ENCODE data around the gene SCARB1. TPM values are rescaled to one million over a fixed set of nuclear protein-coding genes. Genes with fewer than 3 reads are reported as not detected.
A peak's percentile ranks its signal among the peaks of the same experiment; 100 is the strongest.

The SCARB1 gene
- total and polyA plus RNA-seq, 9 of the 15 experiments (the other 6 are each of a cell fraction or from before 2014, with no cell fraction given), result 0.56 to 157 (median 52.8) TPM

- TF ChIP-seq RBM34 (IDR thresholded peaks at IDR 0.05; ENCODE audit: borderline replicate concordance, insufficient read depth, low read length), result no peak
- TF ChIP-seq RFX7 (CRISPR knock-in tag; IDR thresholded peaks at IDR 0.05), result no peak
- TF ChIP-seq MAX (CRISPR knock-in tag; IDR thresholded peaks at IDR 0.05), result no peak
- TF ChIP-seq TCF7 (IDR thresholded peaks at IDR 0.05; ENCODE audit: borderline replicate concordance), result no peak
These were observed 44.1 kb downstream of the SCARB1 start (continued) for GRCh38 chr12:124819525-124819924.

DNA sequence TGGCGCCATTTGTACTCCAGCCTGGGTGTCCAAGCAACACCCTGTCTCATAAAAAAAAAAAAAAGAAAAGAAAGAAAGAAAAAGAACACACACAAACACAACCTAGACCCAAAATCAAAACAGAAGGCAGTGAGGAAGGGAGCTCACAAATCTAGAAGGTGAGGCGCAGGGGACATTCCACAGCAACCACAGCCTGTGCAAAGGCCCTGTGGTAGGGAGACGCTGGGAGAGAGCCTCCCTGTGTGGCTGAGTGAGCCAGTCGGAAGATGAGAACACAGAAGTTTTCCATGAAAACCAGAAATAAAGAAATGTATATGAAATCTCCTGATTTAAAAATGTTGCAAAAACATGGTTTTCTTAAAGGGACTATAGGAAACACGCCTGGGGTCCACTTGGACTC, 44.6 kb downstream of the SCARB1 start:
- ChIA-PET CTCF (ENCODE audit: low intra/inter-chr PET ratio) (no interaction called here), POLR2A (interaction anchor here (0.8 to 1.0 kb wide), 2 partner anchors 10 to 22 kb away, joined by 3 to 4 read pairs; no protein-coding TSS in a partner anchor)
- 88% methylated on average over 4 of the region's 5 CpGs for WGBS (ENCODE audit: insufficient coverage, low coverage, missing lambda C conversion rate)
- ATAC-seq (no peak), FAIRE-seq (no peak), DNase-seq (ENCODE audit: extremely low read depth in 1 of 4, low spot score in 3 of 4) (no peak)
- H3K36me3 ChIP-seq (ENCODE audit: control insufficient read depth, insufficient read depth, low read length), result peaks cover 68% of the 10 kb centered on the region
- no TSS peak for BruUV-seq (replicated peaks)
- H3K4me1 ChIP-seq (replicated peaks in 1 of 2; ENCODE audit: control insufficient read depth in 2 of 2, insufficient read depth in 2 of 2, low read length in 2 of 2), result peaks cover 0 to 11% of the 10 kb centered on the region in 2 experiments; a peak in 1 of 5 replicates
- H3K79me2 ChIP-seq (ENCODE audit: control insufficient read depth, insufficient read depth, low read length), result peaks cover 59% of the 10 kb centered on the region
- H3K9me3 ChIP-seq (replicated peaks; ENCODE audit: control insufficient read depth, insufficient read depth, low read depth, low read length), result no peaks in the 10 kb centered on the region
- no peak overlapping the region for H3K27ac ChIP-seq (ENCODE audit: extremely low read depth, low read depth, low read length)
- no peak overlapping the region for H3K4me3 ChIP-seq
- in situ Hi-C loops (cut with MboI), result no loop called here
- intact Hi-C loops (cut with micrococcal nuclease), result no loop called here
- H3K4me2 ChIP-seq (ENCODE audit: insufficient read depth, low read length), result no peak overlapping the region
- peaks cover 13% of the 10 kb centered on the region for H4K20me1 ChIP-seq (replicated peaks; ENCODE audit: control insufficient read depth, insufficient read depth, low read length)
- H2AFZ ChIP-seq (ENCODE audit: low read depth, low read length), result no peak overlapping the region
- no peak overlapping the region for H3K9ac ChIP-seq (ENCODE audit: insufficient read depth in 1 of 2, low read depth in 2 of 2, low read length in 2 of 2)
- peaks cover 11% of the 10 kb centered on the region for H3K9me1 ChIP-seq (ENCODE audit: control insufficient read depth, insufficient read depth, low read length)
- H3K27me3 ChIP-seq (ENCODE audit: control insufficient read depth in 2 of 2, insufficient read depth in 2 of 2, low read length in 2 of 2), result no peaks in the 10 kb centered on the region
- TF ChIP-seq BCOR (IDR thresholded peaks at IDR 0.05) (peak; percentile 66), SMAD4 (CRISPR knock-in tag; conservative IDR thresholded peaks at IDR 0.05) (no peak), RBM25 (IDR thresholded peaks at IDR 0.05; ENCODE audit: low read depth, low read length, severe bottlenecking) (peak; percentile 79)
- TF ChIP-seq, protein P1, sequence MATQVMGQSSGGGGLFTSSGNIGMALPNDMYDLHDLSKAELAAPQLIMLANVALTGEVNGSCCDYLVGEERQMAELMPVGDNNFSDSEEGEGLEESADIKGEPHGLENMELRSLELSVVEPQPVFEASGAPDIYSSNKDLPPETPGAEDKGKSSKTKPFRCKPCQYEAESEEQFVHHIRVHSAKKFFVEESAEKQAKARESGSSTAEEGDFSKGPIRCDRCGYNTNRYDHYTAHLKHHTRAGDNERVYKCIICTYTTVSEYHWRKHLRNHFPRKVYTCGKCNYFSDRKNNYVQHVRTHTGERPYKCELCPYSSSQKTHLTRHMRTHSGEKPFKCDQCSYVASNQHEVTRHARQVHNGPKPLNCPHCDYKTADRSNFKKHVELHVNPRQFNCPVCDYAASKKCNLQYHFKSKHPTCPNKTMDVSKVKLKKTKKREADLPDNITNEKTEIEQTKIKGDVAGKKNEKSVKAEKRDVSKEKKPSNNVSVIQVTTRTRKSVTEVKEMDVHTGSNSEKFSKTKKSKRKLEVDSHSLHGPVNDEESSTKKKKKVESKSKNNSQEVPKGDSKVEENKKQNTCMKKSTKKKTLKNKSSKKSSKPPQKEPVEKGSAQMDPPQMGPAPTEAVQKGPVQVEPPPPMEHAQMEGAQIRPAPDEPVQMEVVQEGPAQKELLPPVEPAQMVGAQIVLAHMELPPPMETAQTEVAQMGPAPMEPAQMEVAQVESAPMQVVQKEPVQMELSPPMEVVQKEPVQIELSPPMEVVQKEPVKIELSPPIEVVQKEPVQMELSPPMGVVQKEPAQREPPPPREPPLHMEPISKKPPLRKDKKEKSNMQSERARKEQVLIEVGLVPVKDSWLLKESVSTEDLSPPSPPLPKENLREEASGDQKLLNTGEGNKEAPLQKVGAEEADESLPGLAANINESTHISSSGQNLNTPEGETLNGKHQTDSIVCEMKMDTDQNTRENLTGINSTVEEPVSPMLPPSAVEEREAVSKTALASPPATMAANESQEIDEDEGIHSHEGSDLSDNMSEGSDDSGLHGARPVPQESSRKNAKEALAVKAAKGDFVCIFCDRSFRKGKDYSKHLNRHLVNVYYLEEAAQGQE (IDR thresholded peaks at IDR 0.05; ENCODE audit: borderline replicate concordance), result no peak
- TF ChIP-seq, protein P1 (CRISPR knock-in tag; IDR thresholded peaks at IDR 0.05; ENCODE audit: low read depth), result no peak
